ENCODE data around the gene LIN7A.
A peak's percentile ranks its signal among the peaks of the same experiment; 100 is the strongest.

LIN7A gene

DNA sequence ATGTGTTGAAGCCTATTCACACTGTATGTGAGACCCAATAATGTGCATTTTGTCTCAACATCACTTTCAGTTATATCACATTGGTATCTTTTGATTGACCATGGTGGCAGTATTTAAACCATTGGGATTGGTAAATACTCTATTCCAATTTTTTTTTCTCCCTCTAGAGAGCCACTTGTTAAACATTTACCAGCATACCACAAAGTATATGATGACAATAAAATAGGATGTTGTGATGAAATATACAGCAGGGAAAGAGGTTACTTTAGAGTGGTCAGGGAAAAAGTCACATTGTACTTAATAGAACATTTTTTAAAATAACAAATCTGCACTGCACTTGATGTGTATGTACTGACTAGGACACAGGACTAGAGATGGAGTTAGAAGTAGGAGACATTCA lies 5.6 kb upstream of the LIN7A start:
- Histone ChIP-seq H3K4me3 (ENCODE audit: low read depth, low read length) (no peak overlapping the region), H3K27me3 (no peaks in the 10 kb centered on the region), H3K9me3 (no peaks in the 10 kb centered on the region), H3K36me3 (no peaks in the 10 kb centered on the region), H3K4me1 (no peaks in the 10 kb centered on the region; the same call in 1 of the 2 replicates)
- DNase-seq, result no peak
- TF ChIP-seq, protein P1, sequence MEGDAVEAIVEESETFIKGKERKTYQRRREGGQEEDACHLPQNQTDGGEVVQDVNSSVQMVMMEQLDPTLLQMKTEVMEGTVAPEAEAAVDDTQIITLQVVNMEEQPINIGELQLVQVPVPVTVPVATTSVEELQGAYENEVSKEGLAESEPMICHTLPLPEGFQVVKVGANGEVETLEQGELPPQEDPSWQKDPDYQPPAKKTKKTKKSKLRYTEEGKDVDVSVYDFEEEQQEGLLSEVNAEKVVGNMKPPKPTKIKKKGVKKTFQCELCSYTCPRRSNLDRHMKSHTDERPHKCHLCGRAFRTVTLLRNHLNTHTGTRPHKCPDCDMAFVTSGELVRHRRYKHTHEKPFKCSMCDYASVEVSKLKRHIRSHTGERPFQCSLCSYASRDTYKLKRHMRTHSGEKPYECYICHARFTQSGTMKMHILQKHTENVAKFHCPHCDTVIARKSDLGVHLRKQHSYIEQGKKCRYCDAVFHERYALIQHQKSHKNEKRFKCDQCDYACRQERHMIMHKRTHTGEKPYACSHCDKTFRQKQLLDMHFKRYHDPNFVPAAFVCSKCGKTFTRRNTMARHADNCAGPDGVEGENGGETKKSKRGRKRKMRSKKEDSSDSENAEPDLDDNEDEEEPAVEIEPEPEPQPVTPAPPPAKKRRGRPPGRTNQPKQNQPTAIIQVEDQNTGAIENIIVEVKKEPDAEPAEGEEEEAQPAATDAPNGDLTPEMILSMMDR (IDR thresholded peaks at IDR 0.05; ENCODE audit: low read depth, low read length), result no peak

DNA sequence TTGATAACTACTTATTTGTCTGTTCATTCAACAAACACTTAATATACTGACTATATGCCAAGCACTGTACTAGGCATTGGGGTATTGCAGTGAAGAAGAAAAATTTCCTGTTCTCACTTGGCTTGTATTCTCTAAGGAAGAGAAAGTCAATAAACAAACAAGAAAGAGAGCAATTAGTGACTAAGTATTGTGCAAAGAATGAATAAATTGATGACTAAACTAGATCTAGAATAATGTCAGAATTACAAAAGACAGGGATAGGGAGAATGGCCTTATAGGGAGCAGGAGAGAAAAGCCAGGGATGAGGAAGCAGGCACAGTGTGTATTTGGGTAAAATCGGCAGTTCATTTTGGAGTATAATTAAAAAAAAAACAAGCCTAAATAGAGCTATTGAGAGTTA lies 4.2 kb upstream of the LIN7A start:
- peaks cover under 1% of the 10 kb centered on the region; the same call in 1 of the 2 replicates for H3K36me3 ChIP-seq
- DNase-seq, result no peak
- no peaks in the 10 kb centered on the region; the same call in 1 of the 2 replicates for H3K4me1 ChIP-seq
- no peaks in the 10 kb centered on the region for H3K27me3 ChIP-seq
- H3K4me3 ChIP-seq (ENCODE audit: low read depth, low read length), result no peak overlapping the region
- TF ChIP-seq, protein P1 (IDR thresholded peaks at IDR 0.05; ENCODE audit: low read depth, low read length), result no peak
- no peaks in the 10 kb centered on the region for H3K9me3 ChIP-seq

DNA sequence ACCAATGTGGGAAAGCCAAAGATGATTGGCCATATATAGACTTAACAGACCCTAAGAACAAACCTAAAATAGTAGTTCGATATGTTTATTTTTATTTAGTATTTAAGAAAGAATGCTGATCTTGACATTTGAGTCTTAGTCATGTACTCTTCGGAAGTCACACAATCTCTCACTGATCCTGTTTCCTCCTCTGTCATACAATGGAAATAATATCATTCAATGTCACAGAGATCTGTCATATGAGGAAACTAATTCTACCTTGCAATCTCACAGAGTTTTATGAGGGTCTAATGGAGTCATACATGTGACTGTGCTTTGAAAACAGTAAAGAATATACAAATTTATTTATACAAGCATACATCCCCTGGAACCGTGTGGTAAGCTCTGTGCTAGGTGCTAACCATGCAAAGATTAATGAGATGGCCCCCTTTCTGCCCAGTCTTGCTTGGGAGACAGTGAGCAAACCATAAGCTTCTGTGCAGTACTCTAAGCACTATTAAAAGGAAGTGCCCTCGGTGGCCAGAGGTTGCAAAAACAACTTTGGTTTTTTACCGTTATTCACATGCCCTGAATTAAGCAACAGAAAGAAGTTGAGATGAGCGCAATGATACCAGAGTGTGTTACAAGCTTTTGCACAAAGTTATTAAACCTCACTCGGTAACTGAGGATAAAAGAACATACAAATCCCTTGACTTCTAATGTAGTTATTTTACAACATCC lies 1.7 kb upstream of the LIN7A start:
- Histone ChIP-seq H3K4me3 (ENCODE audit: low read depth, low read length) (no peak overlapping the region), H3K4me1 (peaks cover 5% of the 10 kb centered on the region; the same call in 1 of the 2 replicates), H3K9me3 (no peaks in the 10 kb centered on the region), H3K27me3 (no peaks in the 10 kb centered on the region), H3K36me3 (peaks cover 3% of the 10 kb centered on the region; the same call in 1 of the 2 replicates)
- DNase-seq, result no peak
- TF ChIP-seq, protein P1 (IDR thresholded peaks at IDR 0.05; ENCODE audit: low read depth, low read length), result no peak

DNA sequence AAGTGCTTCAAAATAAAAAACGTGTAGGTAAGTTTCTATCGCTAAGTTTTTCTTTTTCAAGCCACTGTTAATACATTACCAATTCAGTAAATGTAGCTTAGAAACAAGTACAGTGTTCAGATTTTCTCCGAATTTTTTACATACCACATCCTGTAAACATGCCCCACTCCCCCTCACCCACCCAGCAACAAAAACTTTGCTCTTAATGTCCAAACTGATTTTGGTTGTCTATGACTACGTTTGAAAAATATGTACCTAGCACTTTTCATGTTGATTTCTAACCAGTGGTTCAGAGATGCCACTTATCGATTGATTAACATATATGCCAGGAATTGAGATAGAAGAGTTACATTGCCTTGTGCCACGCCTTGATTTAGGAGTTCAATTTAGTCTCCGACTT lies 663 bp upstream of the LIN7A start:
- Histone ChIP-seq H3K36me3 (peaks cover 3% of the 10 kb centered on the region; the same call in 1 of the 2 replicates), H3K27me3 (no peaks in the 10 kb centered on the region), H3K4me3 (ENCODE audit: low read depth, low read length) (peak overlapping the region; percentile 96), H3K9me3 (no peaks in the 10 kb centered on the region), H3K4me1 (peaks cover 5% of the 10 kb centered on the region; the same call in 1 of the 2 replicates)
- no peak for DNase-seq
- TF ChIP-seq, protein P1 (IDR thresholded peaks at IDR 0.05; ENCODE audit: low read depth, low read length), result no peak

DNA sequence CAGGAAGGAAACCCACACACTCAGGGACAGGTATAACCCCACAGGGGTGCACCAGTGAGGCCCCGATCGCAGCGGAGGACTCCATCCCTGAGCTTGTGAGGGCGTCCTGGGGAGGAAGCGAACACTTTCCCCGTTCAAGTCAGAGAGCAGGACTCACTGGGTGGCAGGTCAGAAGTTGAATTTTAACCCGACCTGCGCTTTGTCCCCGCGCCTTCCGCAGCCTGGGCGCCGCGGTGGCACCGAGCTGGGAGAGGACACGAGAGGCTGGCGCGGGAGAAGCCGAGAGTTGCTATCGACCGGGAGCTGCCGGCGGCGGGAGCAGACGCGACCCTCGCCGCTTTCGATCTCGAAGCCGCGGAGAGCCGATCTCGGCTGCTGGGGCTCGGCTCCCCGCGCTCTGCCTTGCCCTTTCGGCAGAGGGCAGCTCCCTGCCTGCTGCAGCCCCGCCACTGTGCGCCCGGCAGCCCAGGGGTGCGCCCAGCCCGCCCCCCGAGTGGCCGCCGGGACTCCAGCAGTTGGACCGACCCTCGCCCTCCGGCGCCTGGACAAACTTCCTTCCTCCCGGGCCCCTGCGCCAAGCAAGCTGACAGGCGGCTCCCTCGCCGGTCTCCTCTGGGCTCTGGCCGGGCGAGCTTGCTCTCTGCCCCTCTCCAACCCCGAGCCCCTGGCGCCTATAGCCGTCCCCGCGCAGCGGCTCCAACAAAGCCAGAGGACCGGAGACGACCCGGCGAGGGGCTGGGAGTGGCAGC lies 918 bp downstream of the LIN7A start:
- no peaks in the 10 kb centered on the region for H3K9me3 ChIP-seq
- TF ChIP-seq, protein P1 (IDR thresholded peaks at IDR 0.05; ENCODE audit: low read depth, low read length), result 0 out of 2 replicates have a peak, but pooled peaks have one; percentile 1
- H3K4me3 ChIP-seq (ENCODE audit: low read depth, low read length), result peak overlapping the region; percentile 96
- DNase-seq, result peak; percentile 65
- no peaks in the 10 kb centered on the region for H3K27me3 ChIP-seq
- peaks cover 5% of the 10 kb centered on the region; the same call in 1 of the 2 replicates for H3K4me1 ChIP-seq
- H3K36me3 ChIP-seq, result peaks cover 3% of the 10 kb centered on the region; the same call in 1 of the 2 replicates

- TF ChIP-seq, protein P1 (IDR thresholded peaks at IDR 0.05; ENCODE audit: low read depth, low read length), result no peak
- H3K4me1 ChIP-seq, result peaks cover 5% of the 10 kb centered on the region; the same call in 1 of the 2 replicates
- H3K4me3 ChIP-seq (ENCODE audit: low read depth, low read length), result peak overlapping the region; percentile 96
- no peaks in the 10 kb centered on the region for H3K9me3 ChIP-seq
- DNase-seq, result peak; percentile 50
- no peaks in the 10 kb centered on the region for H3K27me3 ChIP-seq
- H3K36me3 ChIP-seq, result peaks cover 3% of the 10 kb centered on the region; the same call in 1 of the 2 replicates
These were observed 1.4 kb downstream of the LIN7A start for GRCh38 chr12:80936353-80936641.

Measured in BE2C (cell line).